H1 (cell line): ENCODE data around the gene SERGEF. TPM values are rescaled to one million over a fixed set of nuclear protein-coding genes. Genes with fewer than 3 reads are reported as not detected.

Experiments
- CTCF ChIA-PET: fragments of 300-600 bp; sonication (Branson Sonifier 250); formaldehyde crosslinking; loops from one replicate; lab custom pipeline; 2021; ENCODE audit not compliant: partially characterized antibody; lab: Charles Lee
- POLR2A ChIA-PET: fragments of 300-600 bp; sonication (Branson Sonifier 250); formaldehyde crosslinking; loops from one replicate; lab custom pipeline; 2021; ENCODE audit warnings: inconsistent platforms; ENCODE audit not compliant: partially characterized antibody; lab: Charles Lee
- DNase-seq, 2 experiments: peaks; one replicate each; pipeline versions ENCODE4 v3.0.0 to v3.0.0-alpha.2; 2010 to 2022; ENCODE audit warnings: low spot score in 2 of 2, low read depth in 1 of 2, mixed read lengths in 1 of 2
- FAIRE-seq: peaks from 2 replicates; lab custom pipeline; 2011; peaks lifted over from hg19 to GRCh38; lab: Jason Lieb, UNC
- H2AFZ ChIP-seq: 2 replicates; pipeline ENCODE4 v1.8.1; 2012; ENCODE audit warnings: low read length, inconsistent platforms
- H2AK5ac ChIP-seq: 2 replicates; pipeline ENCODE4 v1.6.1; 2013; ENCODE audit warnings: low read depth, low read length
- H2BK120ac ChIP-seq: replicated peaks from 2 replicates; pipeline ENCODE3; 2013; ENCODE audit warnings: low read depth, low read length, inconsistent platforms
- H2BK12ac ChIP-seq: 2 replicates; pipeline ENCODE4 v1.6.1; 2013; ENCODE audit warnings: low read depth, low read length
- H2BK15ac ChIP-seq: 2 replicates; pipeline ENCODE4 v1.6.1; 2013; ENCODE audit warnings: low read length
- H2BK20ac ChIP-seq: 2 replicates; pipeline ENCODE4 v1.6.1; 2013; ENCODE audit warnings: low read length
- H2BK5ac ChIP-seq: 2 replicates; pipeline ENCODE4 v1.6.1; 2013; ENCODE audit warnings: low read depth, low read length
- H3K14ac ChIP-seq: 2 replicates; pipeline ENCODE4 v1.6.1; 2013; ENCODE audit warnings: inconsistent platforms; ENCODE audit not compliant: insufficient read length
- H3K18ac ChIP-seq: 2 replicates; pipeline ENCODE4 v1.6.1; 2013; ENCODE audit warnings: low read length; ENCODE audit errors: extremely low read depth
- H3K23ac ChIP-seq: 2 replicates; pipeline ENCODE4 v1.6.1; 2013; ENCODE audit warnings: inconsistent platforms; ENCODE audit not compliant: insufficient read length
- H3K23me2 ChIP-seq: 2 replicates; pipeline ENCODE4 v1.6.1; 2013; ENCODE audit warnings: low read depth, low read length
- H3K27ac ChIP-seq: 2 replicates; pipeline ENCODE4 v1.6.1; 2011; ENCODE audit warnings: low read depth, low read length, inconsistent platforms
- H3K27me3 ChIP-seq, 4 experiments: replicated peaks in 1 of 4; 1 replicate in 1 of 4; 2 replicates in 3 of 4; pipeline versions ENCODE4 v1.6.1 to v1.8.1; 2011 to 2013; ENCODE audit warnings: low read length in 3 of 4, mild to moderate bottlenecking in 3 of 4, inconsistent platforms in 2 of 4, mixed read lengths in 2 of 4, moderate library complexity in 1 of 4; ENCODE audit not compliant: control insufficient read depth in 3 of 4, insufficient read depth in 3 of 4; ENCODE audit errors: extremely low read depth in 1 of 4
- H3K36me3 ChIP-seq, 4 experiments: 2 replicates each; pipeline versions ENCODE4 v1.6.1 to v1.8.1; 2011 to 2013; ENCODE audit warnings: mild to moderate bottlenecking in 4 of 4, low read length in 3 of 4, moderate library complexity in 2 of 4, control low read depth in 1 of 4, inconsistent platforms in 1 of 4; ENCODE audit not compliant: insufficient read depth in 4 of 4, control insufficient read depth in 2 of 4
- H3K4ac ChIP-seq: replicated peaks from 2 replicates; pipeline ENCODE3; 2013; ENCODE audit warnings: low read length, low read depth, mixed read lengths, inconsistent platforms; ENCODE audit not compliant: insufficient read length
- H3K4me1 ChIP-seq, 4 experiments: replicated peaks in 1 of 4; 1 replicate in 1 of 4; 2 replicates in 3 of 4; pipeline versions ENCODE4 v1.6.1 to v1.8.1; 2011 to 2013; ENCODE audit warnings: low read length in 3 of 4, inconsistent platforms in 2 of 4, mixed read lengths in 1 of 4; ENCODE audit not compliant: insufficient read depth in 4 of 4, control insufficient read depth in 3 of 4
- H3K4me2 ChIP-seq, 2 experiments: 2 replicates each; pipeline versions ENCODE4 v1.6.1 to v1.8.1; 2011 to 2013; ENCODE audit warnings: low read depth in 2 of 2, low read length in 2 of 2, control low read depth in 1 of 2, inconsistent platforms in 1 of 2, mild to moderate bottlenecking in 1 of 2; ENCODE audit not compliant: insufficient read depth in 1 of 2
- H3K4me3 ChIP-seq, 4 experiments: fragments of 200-600, 300-600 bp in 1 of 4; sonication (generic), shearing (Covaris generic), sonication (Bioruptor Twin) in 1 of 4; 2 replicates each; pipeline versions ENCODE4 v1.5.1 to v1.8.1; 2011 to 2016; ENCODE audit warnings: low read length in 4 of 4, low read depth in 3 of 4, control low read depth in 2 of 4, inconsistent platforms in 2 of 4, mild to moderate bottlenecking in 2 of 4, mixed read lengths in 1 of 4, moderate library complexity in 1 of 4; ENCODE audit not compliant: insufficient read depth in 2 of 4; ENCODE audit errors: extremely low read depth in 1 of 4
- H3K56ac ChIP-seq: replicated peaks from 2 replicates; pipeline ENCODE3; 2013; ENCODE audit warnings: low read depth, mild to moderate bottlenecking, mixed read lengths, low read length, inconsistent platforms; ENCODE audit not compliant: insufficient read length
- H3K79me1 ChIP-seq: 2 replicates; pipeline ENCODE4 v1.6.1; 2013; ENCODE audit warnings: low read depth, low read length, control low read depth
- H3K79me2 ChIP-seq, 2 experiments: 2 replicates each; pipeline versions ENCODE4 v1.6.1 to v1.8.1; 2012 to 2013; ENCODE audit warnings: low read length in 2 of 2, mild to moderate bottlenecking in 2 of 2, inconsistent platforms in 1 of 2; ENCODE audit not compliant: insufficient read depth in 2 of 2, control insufficient read depth in 1 of 2
- H3K9ac ChIP-seq, 4 experiments: replicated peaks in 1 of 4; 1 replicate in 1 of 4; 2 replicates in 3 of 4; pipeline versions ENCODE4 v1.6.1 to v1.8.1; 2011 to 2013; ENCODE audit warnings: low read depth in 3 of 4, low read length in 3 of 4, control low read depth in 2 of 4, mild to moderate bottlenecking in 2 of 4, moderate library complexity in 2 of 4, inconsistent platforms in 1 of 4; ENCODE audit errors: extremely low read depth in 1 of 4
- H3K9me3 ChIP-seq, 2 experiments: 2 replicates each; pipeline versions ENCODE4 v1.6.1 to v1.8.1; 2012 to 2013; ENCODE audit warnings: mild to moderate bottlenecking in 2 of 2, moderate library complexity in 2 of 2, control low read depth in 1 of 2, inconsistent platforms in 1 of 2, low read depth in 1 of 2, low read length in 1 of 2, mixed read lengths in 1 of 2; ENCODE audit not compliant: insufficient read depth in 2 of 2
- H4K20me1 ChIP-seq, 2 experiments: replicated peaks in 1 of 2; 2 replicates each; pipeline versions ENCODE3 to v1.8.1; 2011 to 2013; ENCODE audit warnings: inconsistent platforms in 2 of 2, low read length in 2 of 2, mild to moderate bottlenecking in 1 of 2; ENCODE audit not compliant: insufficient read depth in 2 of 2, control insufficient read depth in 1 of 2
- H4K5ac ChIP-seq: 2 replicates; pipeline ENCODE4 v1.6.1; 2013; ENCODE audit warnings: low read length, low read depth, mixed read lengths, inconsistent platforms; ENCODE audit not compliant: insufficient read length
- H4K8ac ChIP-seq: 2 replicates; pipeline ENCODE4 v1.8.0; 2013; ENCODE audit warnings: mild to moderate bottlenecking, moderate library complexity, low read length, inconsistent platforms; ENCODE audit not compliant: insufficient read depth; ENCODE audit errors: extremely low read depth
- H4K91ac ChIP-seq: replicated peaks from 2 replicates; pipeline ENCODE3; 2013; ENCODE audit warnings: low read length, mixed read lengths, inconsistent platforms; ENCODE audit not compliant: insufficient read length
- BACH1 ChIP-seq: IDR thresholded peaks from 2 replicates; pipeline ENCODE4 v1.6.1; 2012; ENCODE audit warnings: low read length, improper control_type of control experiment
- BCL11A ChIP-seq, 2 experiments: IDR thresholded peaks; one replicate each; pipeline ENCODE4 v1.6.1; 2011; ENCODE audit warnings: low read depth in 2 of 2, low read length in 2 of 2, mild to moderate bottlenecking in 2 of 2
- BRCA1 ChIP-seq: IDR thresholded peaks from 2 replicates; pipeline ENCODE4 v1.6.1; 2012; ENCODE audit warnings: low read depth, low read length, improper control_type of control experiment
- CTCF ChIP-seq, 3 experiments: IDR thresholded peaks; 1 replicate in 2 of 3; 2 replicates in 1 of 3; pipeline versions ENCODE4 v1.5.1 to v1.6.1; 2011; ENCODE audit warnings: low read length in 3 of 3, mild to moderate bottlenecking in 3 of 3, inconsistent platforms in 2 of 3, low read depth in 1 of 3, moderate library complexity in 1 of 3; ENCODE audit not compliant: insufficient read depth in 1 of 3; ENCODE audit errors: control extremely low read depth in 1 of 3
- E2F6 ChIP-seq: IDR thresholded peaks from 2 replicates; pipeline ENCODE4 v1.6.1; 2012; ENCODE audit warnings: inconsistent platforms
- JUN ChIP-seq: IDR thresholded peaks from 2 replicates; pipeline ENCODE4 v1.6.1; 2011; ENCODE audit warnings: low read depth, mild to moderate bottlenecking, improper control_type of control experiment, low read length
- MAFK ChIP-seq: IDR thresholded peaks from 2 replicates; pipeline ENCODE4 v1.6.1; 2012; ENCODE audit warnings: low read depth, mild to moderate bottlenecking, improper control_type of control experiment, low read length
- RFX5 ChIP-seq: IDR thresholded peaks from 2 replicates; pipeline ENCODE4 v1.6.1; 2011; ENCODE audit warnings: low read depth, low read length, improper control_type of control experiment, borderline replicate concordance
- ZNF274 ChIP-seq: IDR thresholded peaks from 2 replicates; pipeline ENCODE4 v1.7.0; 2012; ENCODE audit warnings: low read length, borderline replicate concordance; ENCODE audit errors: extremely low read depth
- WGBS, 2 experiments: shearing (Covaris generic) in 1 of 2; methylation state at CpG; one replicate each; pipeline versions ENCODE4 v1.1.6 to v1.1.7; 2013 to 2015; ENCODE audit warnings: low lambda C conversion rate in 2 of 2, mixed read lengths in 2 of 2, inconsistent platforms in 1 of 2, low coverage in 1 of 2, missing lambda C conversion rate in 1 of 2; ENCODE audit not compliant: insufficient replicate concordance in 2 of 2, insufficient coverage in 1 of 2, insufficient read length in 1 of 2; ENCODE audit errors: extremely low coverage in 1 of 2, missing lambda C conversion rate in 1 of 2; 5-methylcytosine and 5-hydroxymethylcytosine counted together
- polyA plus RNA-seq, 7 experiments: library from polyadenylated mRNA; depleted of rRNA in 3 of 7; stranded (reverse) in 5 of 7; unstranded in 2 of 7; fragments of >200 nt in 5 of 7; fragments of 200-250 nt in 2 of 7; gene quantifications; 1 replicate in 5 of 7; 2 replicates in 1 of 7; 4 replicates in 1 of 7; pipeline versions ENCODE4 v1.2.1 to v1.2.3, GENCODE V29; 2011 to 2013; ENCODE audit warnings: missing spikeins in 2 of 7, mixed read lengths in 2 of 7
- total RNA-seq: library from RNA; stranded (reverse); fragmentation: NEBNext Ultra II Directional; extraction: Animal tissue kit (Norgen Biotek cat#: 25700); gene quantifications from 2 replicates; pipeline ENCODE4 v1.2.1, GENCODE V29; 2021

The SERGEF gene
- total and polyA plus RNA-seq, 2 of the 8 experiments (the other 6 are each of a cell fraction or from before 2014, with no cell fraction given), result 16.6 to 28.8 TPM

- Histone ChIP-seq H4K91ac (no peak overlapping the region), H3K18ac (no peak overlapping the region), H3K27ac (no peak overlapping the region), H3K56ac (no peak overlapping the region), H3K9ac (no peak overlapping the region), H3K14ac (no peak overlapping the region), H3K79me2 (no peaks in the 10 kb centered on the region), H2BK20ac (no peak overlapping the region), H3K4ac (no peak overlapping the region), H3K23ac (no peak overlapping the region), H3K4me2 (no peak overlapping the region), H3K23me2 (no peaks in the 10 kb centered on the region), H2BK5ac (no peak overlapping the region), H2BK12ac (no peak overlapping the region), H3K4me1 (no peaks in the 10 kb centered on the region), H3K79me1 (no peaks in the 10 kb centered on the region), H3K36me3 (no peaks in the 10 kb centered on the region), H3K27me3 (no peaks in the 10 kb centered on the region), H2BK15ac (no peak overlapping the region), H3K4me3 (no peak overlapping the region), H2AFZ (no peak overlapping the region), H4K20me1 (no peaks in the 10 kb centered on the region), H4K8ac (no peak overlapping the region), H3K9me3 (no peaks in the 10 kb centered on the region), H4K5ac (no peak overlapping the region), H2AK5ac (no peak overlapping the region), H2BK120ac (no peak overlapping the region)
- 90% methylated on average over 19 of the region's 19 CpGs; no CpG with 5 or more reads in 1 of the 2 experiments for WGBS, 2 experiments
- FAIRE-seq (no peak), DNase-seq (no peak)
- POLR2A ChIA-PET, result no interaction called here
- CTCF ChIA-PET, result interaction anchor here (1.0 to 11.8 kb wide), 8 partner anchors 11 to 224 kb away, joined by 3 to 159 read pairs (median 8); partner anchors contain the start of gene KCNC1
- TF ChIP-seq JUN (no peak), BACH1 (no peak), ZNF274 (no peak), BCL11A (IDR thresholded peaks at IDR 0.05; ENCODE audit: low read depth in 2 of 2, low read length in 2 of 2) (no peak), CTCF (IDR thresholded peaks at IDR 0.05; ENCODE audit: control extremely low read depth in 1 of 3, insufficient read depth in 1 of 3, low read depth in 1 of 3, low read length in 3 of 3) (no peak), E2F6 (no peak), MAFK (no peak), RFX5 (no peak), BRCA1 (no peak)
These were observed 263.8 kb downstream of the SERGEF start for GRCh38 chr11:17748761-17749721.
